ENCODE data around the gene NCKAP5. TPM values are rescaled to one million over a fixed set of nuclear protein-coding genes. Genes with fewer than 3 reads are reported as not detected.

The NCKAP5 gene
- total and polyA plus RNA-seq, 4 donors, result 0.57 to 2.8 (median 2.4) TPM

DNA sequence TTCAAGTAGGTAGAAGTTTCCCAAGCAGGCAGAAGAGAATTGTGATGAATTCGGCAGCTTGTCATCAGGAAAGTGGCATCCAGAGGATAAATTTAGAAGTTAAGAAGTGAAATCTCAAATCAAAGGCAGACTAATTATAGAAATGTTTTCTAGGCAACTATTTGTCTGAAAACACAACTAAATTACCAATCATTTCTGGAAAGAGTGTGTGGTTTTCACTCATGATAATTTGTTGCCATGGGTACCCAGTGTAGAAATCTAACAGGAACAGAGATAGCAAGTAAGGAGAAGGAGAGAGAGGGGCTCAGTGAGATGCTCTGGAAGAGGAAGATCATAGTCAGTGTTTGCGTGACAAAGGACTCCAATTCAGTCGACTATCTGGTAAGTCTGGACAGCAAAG is 208.1 kb downstream of the NCKAP5 start (continued):
- TF ChIP-seq, protein P1, sequence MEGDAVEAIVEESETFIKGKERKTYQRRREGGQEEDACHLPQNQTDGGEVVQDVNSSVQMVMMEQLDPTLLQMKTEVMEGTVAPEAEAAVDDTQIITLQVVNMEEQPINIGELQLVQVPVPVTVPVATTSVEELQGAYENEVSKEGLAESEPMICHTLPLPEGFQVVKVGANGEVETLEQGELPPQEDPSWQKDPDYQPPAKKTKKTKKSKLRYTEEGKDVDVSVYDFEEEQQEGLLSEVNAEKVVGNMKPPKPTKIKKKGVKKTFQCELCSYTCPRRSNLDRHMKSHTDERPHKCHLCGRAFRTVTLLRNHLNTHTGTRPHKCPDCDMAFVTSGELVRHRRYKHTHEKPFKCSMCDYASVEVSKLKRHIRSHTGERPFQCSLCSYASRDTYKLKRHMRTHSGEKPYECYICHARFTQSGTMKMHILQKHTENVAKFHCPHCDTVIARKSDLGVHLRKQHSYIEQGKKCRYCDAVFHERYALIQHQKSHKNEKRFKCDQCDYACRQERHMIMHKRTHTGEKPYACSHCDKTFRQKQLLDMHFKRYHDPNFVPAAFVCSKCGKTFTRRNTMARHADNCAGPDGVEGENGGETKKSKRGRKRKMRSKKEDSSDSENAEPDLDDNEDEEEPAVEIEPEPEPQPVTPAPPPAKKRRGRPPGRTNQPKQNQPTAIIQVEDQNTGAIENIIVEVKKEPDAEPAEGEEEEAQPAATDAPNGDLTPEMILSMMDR (IDR thresholded peaks at IDR 0.05; ENCODE audit: low read depth, low read length, missing input control), result no peak
- TF ChIP-seq YY1 (IDR thresholded peaks at IDR 0.05) (no peak), TAF1 (conservative IDR thresholded peaks at IDR 0.05) (no peak)

DNA sequence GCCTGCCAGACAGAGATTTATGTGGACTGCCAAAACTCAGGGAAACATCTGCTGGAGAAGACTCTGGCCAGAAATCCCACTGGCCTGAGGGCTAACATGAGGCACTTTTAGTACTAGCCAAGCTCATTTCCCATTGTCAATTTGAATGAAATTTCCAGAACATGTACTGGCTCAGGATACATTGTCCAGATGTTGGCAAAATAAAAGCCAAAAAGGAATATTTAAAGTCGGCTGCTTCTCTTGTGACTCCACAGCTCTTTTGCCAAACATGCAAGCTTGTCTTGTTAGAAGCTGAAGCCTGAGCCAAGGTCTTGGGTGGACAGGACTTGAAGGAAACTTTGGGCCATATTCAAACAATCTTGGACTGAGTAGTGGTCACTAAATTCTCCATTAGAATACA is 215.5 kb downstream of the NCKAP5 start:
- 77% methylated on average over 1 of the region's 1 CpG for WGBS
- no peak overlapping the region for H3K4me3 ChIP-seq (ENCODE audit: low read depth in 1 of 3, low read length in 3 of 3)
- DNase-seq (ENCODE audit: low spot score), result no peak
- no peaks in the 10 kb centered on the region for H3K9me3 ChIP-seq (ENCODE audit: control insufficient read depth in 4 of 4, low read length in 3 of 4)
- no peak overlapping the region for H3K27ac ChIP-seq (ENCODE audit: low read depth in 1 of 2, low read length in 2 of 2)
- H3K9ac ChIP-seq (ENCODE audit: low read depth in 1 of 2, low read length in 2 of 2), result no peak overlapping the region
- no peaks in the 10 kb centered on the region for H3K4me1 ChIP-seq (ENCODE audit: control insufficient read depth in 4 of 4, insufficient read depth in 4 of 4, low read length in 3 of 4)
- H3K36me3 ChIP-seq (ENCODE audit: control insufficient read depth in 4 of 4, insufficient read depth in 3 of 4, low read depth in 1 of 4, low read length in 3 of 4), result no peaks in the 10 kb centered on the region
- TF ChIP-seq FOXA2 (IDR thresholded peaks at IDR 0.05) (no peak), JUND (IDR thresholded peaks at IDR 0.05) (no peak), NR2F2 (IDR thresholded peaks at IDR 0.05) (no peak), FOXA1 (IDR thresholded peaks at IDR 0.05) (no peak), RAD21 (IDR thresholded peaks at IDR 0.05) (no peak), YY1 (IDR thresholded peaks at IDR 0.05) (no peak), RXRA (IDR thresholded peaks at IDR 0.05) (no peak), GABPA (IDR thresholded peaks at IDR 0.05 in 1 of 2, conservative IDR thresholded peaks at IDR 0.05 in 1 of 2) (no peak), TAF1 (conservative IDR thresholded peaks at IDR 0.05) (no peak), EGR1 (IDR thresholded peaks at IDR 0.05; ENCODE audit: low read depth in 2 of 2) (no peak)
- TF ChIP-seq, protein P2, sequence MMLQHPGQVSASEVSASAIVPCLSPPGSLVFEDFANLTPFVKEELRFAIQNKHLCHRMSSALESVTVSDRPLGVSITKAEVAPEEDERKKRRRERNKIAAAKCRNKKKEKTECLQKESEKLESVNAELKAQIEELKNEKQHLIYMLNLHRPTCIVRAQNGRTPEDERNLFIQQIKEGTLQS (IDR thresholded peaks at IDR 0.05), result no peak
- TF ChIP-seq, protein P3, sequence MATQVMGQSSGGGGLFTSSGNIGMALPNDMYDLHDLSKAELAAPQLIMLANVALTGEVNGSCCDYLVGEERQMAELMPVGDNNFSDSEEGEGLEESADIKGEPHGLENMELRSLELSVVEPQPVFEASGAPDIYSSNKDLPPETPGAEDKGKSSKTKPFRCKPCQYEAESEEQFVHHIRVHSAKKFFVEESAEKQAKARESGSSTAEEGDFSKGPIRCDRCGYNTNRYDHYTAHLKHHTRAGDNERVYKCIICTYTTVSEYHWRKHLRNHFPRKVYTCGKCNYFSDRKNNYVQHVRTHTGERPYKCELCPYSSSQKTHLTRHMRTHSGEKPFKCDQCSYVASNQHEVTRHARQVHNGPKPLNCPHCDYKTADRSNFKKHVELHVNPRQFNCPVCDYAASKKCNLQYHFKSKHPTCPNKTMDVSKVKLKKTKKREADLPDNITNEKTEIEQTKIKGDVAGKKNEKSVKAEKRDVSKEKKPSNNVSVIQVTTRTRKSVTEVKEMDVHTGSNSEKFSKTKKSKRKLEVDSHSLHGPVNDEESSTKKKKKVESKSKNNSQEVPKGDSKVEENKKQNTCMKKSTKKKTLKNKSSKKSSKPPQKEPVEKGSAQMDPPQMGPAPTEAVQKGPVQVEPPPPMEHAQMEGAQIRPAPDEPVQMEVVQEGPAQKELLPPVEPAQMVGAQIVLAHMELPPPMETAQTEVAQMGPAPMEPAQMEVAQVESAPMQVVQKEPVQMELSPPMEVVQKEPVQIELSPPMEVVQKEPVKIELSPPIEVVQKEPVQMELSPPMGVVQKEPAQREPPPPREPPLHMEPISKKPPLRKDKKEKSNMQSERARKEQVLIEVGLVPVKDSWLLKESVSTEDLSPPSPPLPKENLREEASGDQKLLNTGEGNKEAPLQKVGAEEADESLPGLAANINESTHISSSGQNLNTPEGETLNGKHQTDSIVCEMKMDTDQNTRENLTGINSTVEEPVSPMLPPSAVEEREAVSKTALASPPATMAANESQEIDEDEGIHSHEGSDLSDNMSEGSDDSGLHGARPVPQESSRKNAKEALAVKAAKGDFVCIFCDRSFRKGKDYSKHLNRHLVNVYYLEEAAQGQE (IDR thresholded peaks at IDR 0.05), result no peak
- TF ChIP-seq, protein P1 (IDR thresholded peaks at IDR 0.05; ENCODE audit: low read depth, low read length, missing input control), result no peak
- TF ChIP-seq, protein P4, sequence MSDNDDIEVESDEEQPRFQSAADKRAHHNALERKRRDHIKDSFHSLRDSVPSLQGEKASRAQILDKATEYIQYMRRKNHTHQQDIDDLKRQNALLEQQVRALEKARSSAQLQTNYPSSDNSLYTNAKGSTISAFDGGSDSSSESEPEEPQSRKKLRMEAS (IDR thresholded peaks at IDR 0.05), result no peak
- no peaks in the 10 kb centered on the region for H3K27me3 ChIP-seq (ENCODE audit: control insufficient read depth in 4 of 4, insufficient read depth in 4 of 4, low read length in 3 of 4)
